NK-92 (cell line): Measurements from ENCODE around the gene NMT2.

Experiments used
- DNase-seq: peaks from one replicate; lab custom pipeline; 2025; ENCODE audit not compliant: unreplicated experiment; lab: John Stamatoyannopoulos, UW

The NMT2 gene

DNA sequence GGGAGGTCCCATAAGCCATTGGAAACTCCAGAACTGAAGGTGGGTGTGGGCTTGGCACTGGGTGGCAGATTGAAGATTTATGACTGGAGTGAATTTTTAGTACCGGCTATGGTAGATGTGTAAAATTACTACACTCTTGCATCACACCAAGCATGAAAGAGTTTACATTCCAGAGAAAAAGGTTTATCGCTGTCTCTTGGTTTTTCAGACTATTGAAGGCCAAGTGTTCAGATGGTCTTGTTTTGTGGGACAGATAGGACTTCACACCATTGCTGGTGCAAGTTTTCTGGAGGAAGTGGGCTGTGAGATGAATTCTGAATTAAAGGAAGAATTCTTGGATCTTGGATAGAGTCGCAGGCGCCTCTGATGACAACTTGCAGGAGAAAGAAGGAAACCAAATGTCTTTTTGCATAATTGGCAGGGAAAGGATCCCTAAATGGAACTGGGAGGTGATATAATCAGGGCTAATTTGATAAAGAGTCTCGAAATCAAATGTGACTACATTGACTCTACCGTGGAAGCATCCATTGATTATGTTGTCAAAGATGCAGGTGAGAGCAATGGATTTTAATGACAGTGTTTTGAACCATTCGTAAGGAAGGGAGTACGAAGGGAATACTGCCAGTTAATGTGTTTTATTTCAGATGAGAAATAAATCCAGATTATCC is 14.2 kb upstream of the NMT2 start:
- no peak for DNase-seq

DNA sequence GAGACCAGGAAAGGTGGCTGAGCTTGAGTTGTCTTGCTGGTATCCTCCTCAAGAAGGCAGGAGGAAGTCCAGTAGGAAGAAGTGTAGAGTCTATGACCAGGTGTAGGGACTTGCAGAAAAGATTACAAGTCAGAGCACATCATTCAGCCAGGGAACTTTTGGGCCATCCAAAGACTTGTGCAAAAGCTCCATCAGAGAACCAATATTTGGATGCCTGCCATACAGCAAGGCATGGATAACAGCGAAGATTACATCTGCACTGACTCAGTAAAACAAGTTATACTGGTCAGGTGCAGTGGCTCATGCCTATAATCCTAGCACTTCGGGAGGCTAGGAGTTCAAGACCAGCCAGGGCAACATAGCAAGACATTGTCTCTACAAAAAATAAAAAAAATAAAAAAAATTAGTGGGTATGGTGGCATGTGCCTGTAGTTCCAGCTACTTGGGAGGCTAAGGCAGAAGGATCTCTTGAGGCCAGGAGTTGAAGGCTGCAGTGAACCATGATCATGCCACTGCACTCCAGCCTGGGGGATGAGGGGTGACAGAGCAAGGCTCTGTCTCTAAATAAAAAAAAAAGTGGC is 13.2 kb upstream of the NMT2 start:
- DNase-seq = no peak

DNA sequence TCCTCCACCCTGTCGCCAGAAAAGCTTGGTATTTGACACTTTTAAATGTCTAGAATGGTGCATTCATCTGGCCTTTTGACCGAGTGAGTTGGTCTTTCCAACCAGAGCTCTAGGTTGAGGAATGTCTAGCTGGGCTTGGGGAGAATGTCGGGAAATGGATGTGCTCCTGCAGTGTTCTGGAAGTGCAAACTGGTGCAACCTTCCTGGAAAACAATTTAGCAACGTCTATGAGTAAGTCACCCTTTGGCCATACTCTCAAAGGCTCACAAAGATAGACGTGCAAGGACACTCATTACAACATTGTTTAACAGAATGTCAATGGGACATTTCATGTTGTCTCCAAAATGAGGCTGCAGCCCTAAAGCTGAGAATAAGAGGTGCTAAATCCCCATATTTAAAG is 12.2 kb upstream of the NMT2 start:
- DNase-seq = no peak

DNA sequence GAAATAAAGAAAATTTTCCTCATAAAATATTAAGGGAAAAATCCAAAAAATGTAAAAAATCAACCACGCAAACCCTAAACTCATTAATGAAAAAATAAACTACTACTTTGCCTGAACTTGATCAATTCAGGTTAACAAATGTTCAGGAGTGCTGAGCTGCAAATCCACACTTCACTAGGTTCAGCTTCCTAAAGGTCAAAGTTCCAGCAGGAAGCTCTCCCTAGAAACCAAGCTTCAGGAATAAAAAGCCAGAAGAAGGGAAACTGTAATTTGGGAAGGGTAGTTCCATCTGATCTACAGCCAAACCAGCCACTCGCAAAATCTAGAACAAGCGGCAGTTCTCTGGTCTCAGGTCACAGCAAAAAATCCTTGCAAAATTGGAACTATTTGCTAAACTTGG is 7.8 kb upstream of the NMT2 start:
- no peak for DNase-seq

GRCh38 chr10:15175587-15175986 is 7.1 kb upstream of the NMT2 start:
- DNase-seq = no peak

- no peak for DNase-seq
Observed at GRCh38 chr10:15172306-15172840, 3.9 kb upstream of the NMT2 start.

DNA sequence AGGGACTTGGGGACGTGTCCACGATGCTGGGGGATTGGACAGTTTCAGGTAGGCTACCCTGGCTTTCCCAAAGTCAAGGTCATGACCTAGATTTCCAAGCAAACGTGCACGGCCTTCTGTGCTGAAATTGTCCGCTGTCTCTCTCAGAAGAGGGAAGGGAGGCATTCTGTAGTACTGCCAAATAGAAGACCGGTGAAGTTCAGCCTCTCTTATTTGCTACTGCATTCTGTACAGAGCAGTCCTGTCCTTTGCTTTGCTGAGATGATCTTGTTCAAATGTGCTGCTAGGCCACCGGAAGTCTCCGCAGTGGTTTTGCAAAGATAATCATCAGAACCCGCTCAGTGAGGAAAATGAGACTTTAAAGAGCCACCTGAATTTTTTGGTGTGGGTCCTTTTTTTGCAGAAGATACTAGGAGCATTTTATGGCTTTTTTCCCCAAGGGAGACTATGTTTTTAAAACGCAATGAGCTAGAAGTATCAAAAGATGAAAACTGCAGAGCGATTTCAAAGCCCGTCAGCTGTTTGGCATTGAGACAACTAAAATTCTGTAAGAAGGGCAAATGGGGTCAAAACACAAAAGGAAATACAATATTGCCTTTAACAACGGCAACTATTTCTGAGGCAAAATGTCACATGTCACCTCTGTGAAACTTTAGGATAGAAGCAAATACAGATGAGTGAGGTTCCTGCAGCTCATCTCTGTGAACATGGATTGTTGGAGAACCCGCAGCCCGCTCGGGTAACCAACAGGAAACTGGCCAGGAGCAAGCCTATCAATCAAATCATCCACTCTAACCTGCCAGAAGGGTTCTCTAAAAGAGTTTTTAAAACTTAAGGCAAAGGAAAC is 1.3 kb upstream of the NMT2 start:
- no peak for DNase-seq

GRCh38 chr10:15168786-15169554 is 477 bp upstream of the NMT2 start:
- DNase-seq = peak; percentile 88

GRCh38 chr10:15167411-15168290 is 842 bp downstream of the NMT2 start:
- DNase-seq = no peak

GRCh38 chr10:15166325-15166724 is 2.2 kb downstream of the NMT2 start:
- no peak for DNase-seq

- DNase-seq = no peak
Observed at GRCh38 chr10:15163253-15163828, 5.2 kb downstream of the NMT2 start.

DNA sequence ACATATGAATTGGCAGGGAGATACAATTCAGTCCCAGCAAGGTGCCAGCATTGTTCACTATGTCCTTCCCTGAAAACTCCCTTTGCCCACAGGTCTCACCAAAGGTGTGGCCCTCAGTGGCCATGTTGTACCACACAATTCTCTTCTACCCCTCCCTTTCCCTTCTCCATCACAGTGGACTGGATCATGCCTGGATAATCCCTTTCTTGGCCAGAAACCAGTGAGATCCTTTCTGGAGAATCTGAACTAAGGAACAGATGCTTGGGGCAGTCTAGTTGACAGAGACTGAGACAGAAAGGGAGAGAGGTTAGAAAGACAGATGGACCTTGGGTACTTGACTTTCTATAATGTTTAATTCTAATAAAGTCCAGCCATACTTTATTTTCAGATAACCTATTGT is 9.5 kb downstream of the NMT2 start:
- no peak for DNase-seq

DNA sequence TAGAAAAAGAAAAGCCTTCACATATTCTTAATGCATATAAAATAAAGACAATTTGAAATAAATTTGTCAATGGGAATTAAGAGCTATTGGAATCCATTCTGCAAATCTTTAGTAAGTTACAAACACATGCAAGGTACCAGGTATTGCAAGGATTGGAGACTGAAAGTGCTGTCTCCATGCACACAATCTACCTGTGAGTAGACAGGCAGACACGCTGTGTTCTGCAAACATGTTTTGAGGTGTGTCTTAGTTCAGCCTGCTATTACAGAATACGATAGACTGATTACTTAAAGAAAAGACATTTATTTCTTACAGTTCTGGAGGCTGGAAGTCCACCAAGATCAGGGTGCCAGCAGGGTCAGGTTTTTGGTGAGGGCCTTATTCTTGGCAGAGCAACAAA is 10.0 kb downstream of the NMT2 start:
- no peak for DNase-seq

GRCh38 chr10:15155978-15156656 is 12.4 kb downstream of the NMT2 start:
- no peak for DNase-seq

- DNase-seq = no peak
Observed at GRCh38 chr10:15152556-15152955, 15.9 kb downstream of the NMT2 start.

- DNase-seq = no peak
Observed at GRCh38 chr10:15150563-15150962, 17.9 kb downstream of the NMT2 start.

GRCh38 chr10:15149042-15149771 is 19.3 kb downstream of the NMT2 start:
- DNase-seq = no peak

DNA sequence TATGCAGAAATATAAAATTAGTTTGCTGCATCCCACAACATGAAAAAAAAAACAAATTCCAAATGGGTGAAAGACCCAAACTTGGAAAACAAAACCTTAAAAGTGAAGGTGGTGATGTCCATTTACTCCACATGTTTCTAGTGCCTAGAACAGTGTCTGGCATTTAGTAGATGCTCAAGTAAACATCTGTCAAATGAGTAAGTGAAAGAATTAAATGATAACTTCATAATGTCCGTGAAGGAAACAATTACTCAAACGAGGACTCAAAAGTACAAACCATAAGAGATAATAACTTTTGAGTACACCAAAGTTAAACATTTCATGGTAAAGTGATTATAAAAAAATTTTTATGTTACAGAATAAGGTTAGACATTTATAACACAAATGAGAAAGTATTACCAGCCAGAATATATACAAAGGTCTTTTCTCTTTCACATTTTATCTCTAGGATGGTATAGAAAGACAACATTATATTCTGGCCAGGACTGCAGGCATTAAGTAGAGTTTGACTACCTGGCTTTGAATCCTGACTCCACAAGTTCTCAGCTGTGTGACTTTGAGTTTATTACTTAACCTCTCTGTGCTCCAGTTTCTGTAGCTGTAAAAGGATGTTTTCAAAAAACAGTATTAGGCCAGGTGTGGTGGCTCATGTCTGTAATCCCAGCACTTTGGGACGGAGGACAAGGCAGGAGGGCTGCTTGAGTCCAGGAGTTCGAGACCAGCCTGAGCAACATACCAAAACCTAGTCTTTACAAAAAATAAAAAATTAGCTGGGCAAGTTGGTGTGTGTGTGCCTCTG is 20.7 kb downstream of the NMT2 start:
- no peak for DNase-seq
